Measurements from ENCODE around the gene KDM4E.
A peak's percentile ranks its signal among the peaks of the same experiment; 100 is the strongest.

Gene KDM4E

DNA sequence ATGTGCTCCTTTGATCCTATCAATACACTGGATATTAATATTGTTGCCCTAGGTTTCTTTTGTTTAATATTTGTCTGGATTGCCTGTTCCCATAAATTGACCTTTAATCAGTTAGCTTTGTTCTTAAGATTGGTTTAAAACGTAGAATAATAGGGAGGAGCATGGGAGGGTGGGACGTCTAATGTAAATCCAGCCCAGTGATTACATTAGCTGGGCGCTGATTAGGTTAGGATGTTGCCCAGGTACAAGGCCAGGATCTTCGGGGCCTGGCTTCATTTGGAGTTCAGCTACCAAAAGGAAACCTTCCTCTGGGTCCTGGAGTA, 41.6 kb downstream of the KDM4E start, which contains the start of gene SRSF8:
TSS of gene SRSF8 (plus strand) at position 204 of the 323 bp plus-strand sequence. CDS start 308 bp downstream, outside the sequence.
- H3K4me3 ChIP-seq (ENCODE audit: low read depth, low read length), result peak within 1 kb of the TSS; percentile 70
- no peak for TF ChIP-seq CTCF (IDR thresholded peaks at IDR 0.05; ENCODE audit: low read depth, low read length)

DNA sequence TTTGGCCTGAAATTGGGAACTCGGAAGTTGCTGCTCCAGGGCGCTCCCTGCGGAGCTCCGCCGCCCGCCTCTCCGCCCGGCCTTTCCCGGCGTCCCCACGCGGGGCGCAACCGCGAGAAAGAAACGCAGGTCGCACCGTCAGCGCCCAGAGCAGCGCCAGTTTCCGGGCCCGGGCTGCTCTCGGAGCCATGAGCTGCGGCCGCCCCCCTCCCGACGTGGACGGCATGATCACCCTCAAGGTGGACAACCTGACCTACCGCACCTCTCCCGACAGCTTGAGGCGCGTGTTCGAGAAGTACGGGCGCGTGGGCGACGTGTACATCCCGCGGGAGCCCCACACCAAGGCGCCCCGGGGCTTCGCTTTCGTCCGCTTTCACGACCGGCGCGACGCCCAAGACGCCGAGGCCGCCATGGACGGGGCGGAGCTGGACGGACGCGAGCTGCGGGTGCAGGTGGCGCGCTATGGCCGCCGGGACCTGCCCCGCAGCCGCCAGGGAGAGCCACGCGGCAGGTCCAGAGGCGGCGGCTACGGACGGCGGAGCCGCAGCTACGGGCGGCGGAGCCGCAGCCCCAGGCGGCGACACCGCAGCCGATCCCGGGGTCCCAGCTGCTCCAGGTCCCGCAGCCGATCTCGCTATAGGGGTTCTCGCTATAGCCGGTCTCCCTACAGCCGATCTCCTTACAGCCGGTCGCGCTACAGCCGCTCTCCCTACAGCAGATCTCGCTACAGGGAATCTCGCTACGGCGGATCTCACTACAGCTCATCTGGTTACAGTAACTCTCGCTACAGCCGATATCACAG, 42.2 kb downstream of the KDM4E start:
- H3K4me3 ChIP-seq (ENCODE audit: low read depth, low read length), result peak overlapping the region; percentile 70

GRCh38 chr11:95067841-95068219, 42.8 kb downstream of the KDM4E start:
- H3K4me3 ChIP-seq (ENCODE audit: low read depth, low read length), result peak overlapping the region; percentile 70
- TF ChIP-seq CTCF (IDR thresholded peaks at IDR 0.05; ENCODE audit: low read depth, low read length), result no peak

More for the DNA sequence above, 42.2 kb downstream of the KDM4E start:
- peak; percentile 40; the same call in 1 of the 2 replicates for TF ChIP-seq CTCF (IDR thresholded peaks at IDR 0.05; ENCODE audit: low read depth, low read length)

DNA sequence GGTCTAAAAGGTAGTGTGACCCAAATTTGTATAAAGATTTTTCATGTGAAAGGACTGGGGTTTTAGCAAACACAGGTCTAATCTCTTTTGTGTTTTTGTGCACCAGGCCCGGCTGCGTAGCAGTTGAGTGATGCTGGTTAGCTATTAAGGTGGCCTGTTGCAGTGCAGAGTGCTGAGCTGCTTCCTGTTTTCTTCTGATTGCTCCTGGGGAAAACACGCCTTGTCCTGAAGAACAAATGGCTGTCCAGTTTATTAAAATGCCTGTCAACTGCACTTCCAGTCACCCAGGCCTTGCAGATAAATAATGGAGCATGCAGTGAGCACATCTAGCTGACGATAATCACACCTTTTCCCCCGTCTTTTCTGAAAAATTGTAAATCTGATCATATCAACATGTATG, 43.5 kb downstream of the KDM4E start:
- peak overlapping the region; percentile 70 for H3K4me3 ChIP-seq (ENCODE audit: low read depth, low read length)
- TF ChIP-seq CTCF (IDR thresholded peaks at IDR 0.05; ENCODE audit: low read depth, low read length), result no peak

GRCh38 chr11:95070471-95070870, 45.4 kb downstream of the KDM4E start:
- no peak overlapping the region for H3K4me3 ChIP-seq (ENCODE audit: low read depth, low read length)

DNA sequence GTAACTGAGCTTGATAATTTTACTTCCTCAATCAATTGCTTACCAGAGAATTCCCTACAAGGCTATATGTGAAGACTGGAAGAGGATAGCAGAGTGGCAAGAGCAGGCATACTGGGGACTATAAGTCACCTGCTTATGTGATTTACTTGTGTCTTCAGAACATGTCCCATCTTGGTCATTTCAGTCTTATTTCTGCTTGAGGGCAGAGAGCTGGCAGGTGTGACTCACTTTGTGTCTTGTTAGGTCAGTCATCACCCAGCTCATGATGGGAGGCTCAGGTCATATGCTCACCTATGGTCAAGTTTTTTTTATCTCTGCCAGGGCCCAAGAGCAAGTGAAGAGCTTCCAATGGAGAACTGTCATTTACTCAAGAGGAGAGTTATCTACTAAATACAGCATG, 47.9 kb downstream of the KDM4E start:
- no peak overlapping the region for H3K4me3 ChIP-seq (ENCODE audit: low read depth, low read length)
- TF ChIP-seq CTCF (IDR thresholded peaks at IDR 0.05; ENCODE audit: low read depth, low read length), result no peak

More at GRCh38 chr11:95070471-95070870, 45.4 kb downstream of the KDM4E start:
- TF ChIP-seq CTCF (IDR thresholded peaks at IDR 0.05; ENCODE audit: low read depth, low read length), result no peak

- no peak for TF ChIP-seq CTCF (IDR thresholded peaks at IDR 0.05; ENCODE audit: low read depth, low read length)
These were observed 49.9 kb downstream of the KDM4E start for GRCh38 chr11:95074792-95075563.

More at GRCh38 chr11:95074792-95075563, 49.9 kb downstream of the KDM4E start:
- H3K4me3 ChIP-seq (ENCODE audit: low read depth, low read length), result no peak overlapping the region

Measured in WI38 (cell line).